Measurements from ENCODE around the gene WDFY2. TPM values are rescaled to one million over a fixed set of nuclear protein-coding genes. Genes with fewer than 3 reads are reported as not detected.
"Not testable (repeated sequence)": the region's sequence is repeated elsewhere in the genome, so short reads cannot be mapped to it uniquely, and the experiment has no call there.

The WDFY2 gene
- total RNA-seq, 1 experiment from 2014 or later: 45.5 TPM

GRCh38 chr13:51687947-51688714 lies 103.9 kb downstream of the WDFY2 start:
- Histone ChIP-seq H3K9me3 (ENCODE audit: low read depth, low read length, poor library complexity, severe bottlenecking) (no peaks in the 10 kb centered on the region), H3K27me3 (replicated peaks; ENCODE audit: insufficient read depth, low read depth, low read length, poor library complexity) (no peaks in the 10 kb centered on the region), H3K27ac (ENCODE audit: low read depth, low read length, poor library complexity, severe bottlenecking) (no peak overlapping the region), H3K36me3 (ENCODE audit: insufficient read depth, low read length, poor library complexity, severe bottlenecking) (no peaks in the 10 kb centered on the region), H3K4me3 (ENCODE audit: low read depth, low read length, poor library complexity, severe bottlenecking) (no peak overlapping the region), H3K4me1 (ENCODE audit: insufficient read depth, low read length, poor library complexity, severe bottlenecking) (peaks cover 26% of the 10 kb centered on the region)
- BruUV-seq (replicated peaks): no TSS peak
- CTCF ChIA-PET: no interaction called here
- no peak for TF ChIP-seq CTCF (conservative IDR thresholded peaks at IDR 0.05; ENCODE audit: low read depth, low read length)
- no peak for TF ChIP-seq EZH2 (IDR thresholded peaks at IDR 0.05; ENCODE audit: borderline replicate concordance, low read depth, low read length, poor library complexity, severe bottlenecking)
- POLR2A ChIA-PET (ENCODE audit: low non-redundant PET): no interaction called here
- no peak for DNase-seq (ENCODE audit: low spot score)
- intact Hi-C loops (cut with micrococcal nuclease; ENCODE audit: unreplicated experiment): no loop called here

GRCh38 chr13:51688937-51689662 lies 104.8 kb downstream of the WDFY2 start:
- intact Hi-C loops (cut with micrococcal nuclease; ENCODE audit: unreplicated experiment): no loop called here
- no peak overlapping the region for H3K4me3 ChIP-seq (ENCODE audit: low read depth, low read length, poor library complexity, severe bottlenecking)
- H3K27ac ChIP-seq (ENCODE audit: low read depth, low read length, poor library complexity, severe bottlenecking): no peak overlapping the region
- peaks cover 17% of the 10 kb centered on the region for H3K4me1 ChIP-seq (ENCODE audit: insufficient read depth, low read length, poor library complexity, severe bottlenecking)
- POLR2A ChIA-PET (ENCODE audit: low non-redundant PET): no interaction called here
- CTCF ChIA-PET: no interaction called here
- DNase-seq (ENCODE audit: low spot score): no peak
- H3K9me3 ChIP-seq (ENCODE audit: low read depth, low read length, poor library complexity, severe bottlenecking): no peaks in the 10 kb centered on the region
- BruUV-seq (replicated peaks): no TSS peak
- no peaks in the 10 kb centered on the region for H3K27me3 ChIP-seq (replicated peaks; ENCODE audit: insufficient read depth, low read depth, low read length, poor library complexity)
- TF ChIP-seq CTCF (conservative IDR thresholded peaks at IDR 0.05; ENCODE audit: low read depth, low read length): no peak
- no peak for TF ChIP-seq EZH2 (IDR thresholded peaks at IDR 0.05; ENCODE audit: borderline replicate concordance, low read depth, low read length, poor library complexity, severe bottlenecking)
- H3K36me3 ChIP-seq (ENCODE audit: insufficient read depth, low read length, poor library complexity, severe bottlenecking): no peaks in the 10 kb centered on the region

- Histone ChIP-seq H3K9me3 (ENCODE audit: low read depth, low read length, poor library complexity, severe bottlenecking) (no peaks in the 10 kb centered on the region), H3K36me3 (ENCODE audit: insufficient read depth, low read length, poor library complexity, severe bottlenecking) (no peaks in the 10 kb centered on the region), H3K27ac (ENCODE audit: low read depth, low read length, poor library complexity, severe bottlenecking) (no peak overlapping the region), H3K27me3 (replicated peaks; ENCODE audit: insufficient read depth, low read depth, low read length, poor library complexity) (no peaks in the 10 kb centered on the region), H3K4me1 (ENCODE audit: insufficient read depth, low read length, poor library complexity, severe bottlenecking) (peaks cover 11% of the 10 kb centered on the region), H3K4me3 (ENCODE audit: low read depth, low read length, poor library complexity, severe bottlenecking) (no peak overlapping the region)
- TF ChIP-seq CTCF (conservative IDR thresholded peaks at IDR 0.05; ENCODE audit: low read depth, low read length) (no peak), EZH2 (IDR thresholded peaks at IDR 0.05; ENCODE audit: borderline replicate concordance, low read depth, low read length, poor library complexity, severe bottlenecking) (no peak)
- ChIA-PET CTCF (no interaction called here), POLR2A (ENCODE audit: low non-redundant PET) (no interaction called here)
- intact Hi-C loops (cut with micrococcal nuclease; ENCODE audit: unreplicated experiment): no loop called here
- no TSS peak for BruUV-seq (replicated peaks)
- DNase-seq (ENCODE audit: low spot score): no peak
Measured at GRCh38 chr13:51689663-51689996, 105.4 kb downstream of the WDFY2 start.

GRCh38 chr13:51695677-51696076 lies 111.4 kb downstream of the WDFY2 start:
- H3K36me3 ChIP-seq (ENCODE audit: insufficient read depth, low read length, poor library complexity, severe bottlenecking); H3K27ac ChIP-seq (ENCODE audit: low read depth, low read length, poor library complexity, severe bottlenecking); H3K9me3 ChIP-seq (ENCODE audit: low read depth, low read length, poor library complexity, severe bottlenecking); intact Hi-C loops (cut with micrococcal nuclease; ENCODE audit: unreplicated experiment); BruUV-seq (replicated peaks); H3K27me3 ChIP-seq (replicated peaks; ENCODE audit: insufficient read depth, low read depth, low read length, poor library complexity); H3K4me1 ChIP-seq (ENCODE audit: insufficient read depth, low read length, poor library complexity, severe bottlenecking); DNase-seq (ENCODE audit: low spot score); H3K4me3 ChIP-seq (ENCODE audit: low read depth, low read length, poor library complexity, severe bottlenecking); CTCF ChIA-PET; POLR2A ChIA-PET (ENCODE audit: low non-redundant PET): not testable (repeated sequence)
